GM19468 (cell line): ENCODE data around the gene DBT.
A peak's percentile ranks its signal among the peaks of the same experiment; 100 is the strongest.
"Not testable (repeated sequence)": the region's sequence is repeated elsewhere in the genome, so short reads cannot be mapped to it uniquely, and the experiment has no call there.

Experiments used
- ATAC-seq: cut with Tn5 transposase; IDR thresholded peaks from one replicate; pipeline ENCODE4 v1.9.1; 2021; ENCODE audit warnings: mild to moderate bottlenecking, moderate library complexity, moderate number of reproducible peaks; ENCODE audit not compliant: unreplicated experiment; ENCODE audit errors: extremely low read depth

DBT gene

GRCh38 chr1:100249537-100250257, at the start of gene DBT:
Gene DBT (minus strand): TSS chr1:100249834. CDS start chr1:100249820, 14 bp downstream.
- peak; percentile 100 for ATAC-seq

DNA sequence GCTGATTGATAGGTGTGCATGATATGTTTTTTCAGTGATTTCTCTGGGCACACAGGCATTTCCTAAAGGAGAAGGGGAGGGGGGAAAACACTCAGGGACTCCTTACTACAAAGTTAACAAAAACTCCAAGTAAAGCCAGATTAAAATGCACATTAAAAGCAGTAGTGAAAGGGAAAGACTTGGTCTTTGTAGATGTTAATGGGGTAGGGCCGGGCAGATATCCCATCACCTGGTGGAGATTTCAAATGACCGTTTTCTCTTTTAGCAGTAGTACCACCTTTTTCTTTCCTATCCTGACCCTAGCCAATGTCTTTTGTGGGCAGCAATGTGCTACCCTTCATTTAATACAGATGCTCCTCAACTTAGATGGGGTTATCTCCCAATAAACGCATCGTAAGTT, 48.9 kb upstream of the DBT start:
- no peak for ATAC-seq

GRCh38 chr1:100296997-100297396, 47.4 kb upstream of the DBT start:
- not testable (repeated sequence) for ATAC-seq

DNA sequence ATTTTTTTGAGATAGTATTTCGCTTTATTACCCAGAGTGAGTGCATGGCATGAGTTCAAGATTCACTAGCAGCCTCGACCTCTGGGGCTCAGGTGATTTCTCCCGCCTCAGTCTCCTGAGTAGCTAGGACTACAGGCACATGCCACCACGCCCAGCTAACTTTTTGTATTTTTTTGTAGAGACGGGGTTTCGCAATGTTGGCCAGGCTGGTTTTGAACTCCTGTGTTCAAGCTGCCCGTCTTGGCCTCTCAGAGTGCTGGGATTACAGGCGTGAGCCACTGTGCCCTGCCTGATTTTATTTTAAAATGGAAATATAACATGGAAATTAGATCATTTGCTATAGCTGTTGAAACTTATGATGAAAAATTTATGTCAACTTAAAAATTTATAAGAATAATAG, 46.5 kb upstream of the DBT start:
- no peak for ATAC-seq

DNA sequence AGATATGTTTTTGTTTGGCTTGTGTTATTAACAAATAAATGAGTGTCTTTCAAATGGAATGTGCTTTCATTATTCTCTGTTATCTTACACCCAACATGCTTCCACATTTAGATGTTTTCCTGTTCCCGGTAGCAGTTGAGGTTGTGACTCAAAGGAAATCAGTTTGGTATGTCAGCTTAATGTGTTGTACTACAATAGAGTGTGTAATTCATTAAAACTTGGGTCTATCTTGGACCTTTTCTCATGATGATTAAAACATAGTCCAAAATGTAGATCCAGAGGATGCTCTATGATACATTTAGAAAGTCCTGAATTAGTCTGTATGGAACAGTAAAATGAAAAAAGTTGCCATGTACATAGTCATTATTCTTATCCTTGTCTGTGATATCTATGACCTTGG, 43.1 kb upstream of the DBT start:
- ATAC-seq, result no peak

DNA sequence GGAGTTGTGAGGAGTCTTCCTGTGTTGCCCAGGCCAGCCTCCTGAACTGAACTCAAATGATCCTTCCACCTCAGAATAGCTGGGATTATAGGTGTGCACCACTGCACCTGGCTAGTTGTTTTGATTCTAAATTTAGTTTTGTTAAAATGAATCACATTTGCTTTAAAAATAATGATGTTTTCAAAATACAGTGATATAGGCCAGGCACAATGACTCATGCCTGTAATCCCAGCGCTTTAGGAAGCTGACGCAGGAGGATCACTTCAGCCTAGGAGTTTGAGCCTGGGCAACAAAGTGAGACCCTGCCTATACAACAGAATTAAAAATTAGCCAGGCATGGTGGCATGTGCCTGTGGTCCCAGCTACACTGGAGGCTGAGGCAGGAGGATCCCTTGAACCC, 40.7 kb upstream of the DBT start:
- ATAC-seq, result no peak

GRCh38 chr1:100287162-100287561, 37.5 kb upstream of the DBT start:
- no peak for ATAC-seq

DNA sequence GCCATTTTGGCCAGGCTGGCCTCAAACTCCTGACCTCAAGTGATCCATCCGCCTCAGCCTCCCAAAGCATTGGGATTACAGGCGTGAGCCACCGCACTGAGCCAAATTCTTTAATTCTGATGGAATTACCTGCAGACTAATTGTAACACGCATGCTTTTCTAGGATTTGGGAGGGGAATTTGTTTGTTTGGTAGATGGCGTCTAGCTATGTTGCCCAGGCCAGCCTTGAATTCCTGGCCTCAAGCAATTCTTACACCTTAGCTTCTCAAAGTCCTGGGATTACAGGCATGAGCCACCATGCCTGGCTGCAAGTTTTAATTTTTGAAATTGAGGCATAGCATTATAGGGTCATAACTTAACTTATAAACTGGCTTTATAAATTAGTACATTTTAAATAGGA, 35.0 kb upstream of the DBT start:
- ATAC-seq, result no peak

- no peak for ATAC-seq
Measured at GRCh38 chr1:100279954-100280682, 30.5 kb upstream of the DBT start.

DNA sequence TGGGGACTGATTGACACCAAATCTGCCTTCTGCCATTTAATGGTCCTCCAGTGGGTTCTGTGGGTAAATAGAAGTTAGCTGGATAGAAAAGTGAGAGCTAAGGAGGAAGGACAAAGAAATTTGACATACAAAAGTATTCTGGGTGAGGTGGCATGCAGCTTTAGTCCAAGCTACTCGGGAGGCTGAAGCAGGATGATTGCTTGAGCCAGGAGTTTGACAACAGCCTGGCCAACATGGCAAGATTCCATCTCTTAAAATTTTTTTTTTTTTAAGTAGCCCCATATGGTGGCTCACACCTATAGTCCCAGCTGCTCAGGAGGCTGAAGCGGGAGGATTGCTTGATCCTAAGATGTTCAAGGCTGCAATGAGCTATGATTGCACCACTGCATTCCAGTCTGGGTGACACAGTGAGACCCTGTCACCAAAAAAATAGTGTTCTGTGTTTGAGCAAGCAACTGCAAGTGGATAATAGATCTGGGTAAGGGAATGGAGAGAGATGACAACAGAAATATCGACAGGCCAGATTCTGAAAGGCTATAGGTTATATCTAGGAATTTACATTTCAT, 29.8 kb upstream of the DBT start:
- no peak for ATAC-seq

DNA sequence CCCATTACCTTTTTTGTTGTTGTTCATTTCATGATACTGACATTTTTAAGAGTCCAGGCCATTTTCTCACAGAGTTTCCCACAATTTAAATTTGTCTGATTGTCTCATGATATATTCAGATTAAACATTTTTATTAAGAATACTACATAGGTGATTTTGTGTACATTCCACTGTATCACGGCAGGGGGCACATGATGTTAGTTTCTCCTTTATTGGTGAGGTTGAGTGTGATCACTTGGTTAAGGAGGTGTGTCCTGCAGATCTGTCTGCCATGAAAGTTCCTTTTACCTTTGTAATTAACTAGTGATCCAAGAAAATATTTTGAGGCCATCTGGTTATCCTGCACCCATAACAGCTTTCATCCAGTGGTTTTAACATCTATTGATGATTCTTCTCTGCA, 28.2 kb upstream of the DBT start:
- no peak for ATAC-seq

GRCh38 chr1:100268202-100268601, 18.6 kb upstream of the DBT start:
- ATAC-seq, result no peak

- no peak for ATAC-seq
Measured at GRCh38 chr1:100267284-100267683, 17.6 kb upstream of the DBT start.

DNA sequence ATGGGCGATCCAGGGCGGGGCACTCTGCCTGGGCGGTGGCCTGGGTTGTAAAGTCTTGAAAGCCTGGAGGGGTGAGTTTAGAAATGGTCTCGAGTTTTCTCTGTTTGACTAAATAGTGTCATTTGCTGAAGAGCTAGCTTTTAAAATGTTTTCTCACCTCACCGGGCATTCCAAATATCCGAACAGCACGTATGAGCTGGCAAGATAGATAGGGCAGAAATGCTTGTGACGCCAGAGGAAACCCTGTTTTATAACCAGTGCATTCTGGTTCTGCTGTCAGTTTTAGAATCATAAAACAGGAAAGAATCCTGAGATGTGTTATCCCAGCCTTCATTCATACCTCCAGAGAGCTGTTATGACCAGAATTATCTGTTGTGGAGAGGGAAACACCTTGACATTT, 17.1 kb upstream of the DBT start:
- ATAC-seq, result no peak

DNA sequence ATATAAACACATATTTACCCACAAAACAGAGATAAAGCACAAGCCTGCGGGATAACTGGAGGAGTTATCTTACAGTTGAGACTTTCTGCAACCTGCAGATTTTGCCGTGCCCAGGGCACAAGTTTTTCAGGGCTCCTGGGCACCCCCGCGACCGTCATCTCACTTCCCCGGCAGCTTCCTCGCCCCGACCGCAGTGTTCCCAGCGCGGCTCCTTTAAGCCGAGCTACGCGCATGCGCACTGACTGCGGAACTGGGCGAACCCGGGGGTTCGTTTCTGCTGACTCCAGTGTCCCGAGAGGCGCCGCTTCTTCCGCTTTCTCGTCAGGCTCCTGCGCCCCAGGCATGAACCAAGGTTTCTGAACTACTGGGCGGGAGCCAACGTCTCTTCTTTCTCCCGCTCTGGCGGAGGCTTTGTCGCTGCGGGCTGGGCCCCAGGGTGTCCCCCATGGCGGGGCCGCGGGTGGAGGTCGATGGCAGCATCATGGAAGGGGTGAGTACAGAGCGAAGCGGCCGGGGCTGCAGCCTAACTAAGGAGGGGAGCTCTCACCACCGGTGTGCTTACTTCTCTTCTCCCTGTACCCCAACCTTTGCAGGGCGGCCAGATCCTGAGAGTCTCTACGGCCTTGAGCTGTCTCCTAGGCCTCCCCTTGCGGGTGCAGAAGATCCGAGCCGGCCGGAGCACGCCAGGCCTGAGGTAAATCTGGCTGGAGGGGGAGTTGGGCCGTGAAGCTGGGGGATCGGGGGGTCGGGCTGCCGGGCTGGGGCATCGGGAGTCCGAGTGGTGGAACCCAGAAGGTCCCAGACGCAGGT, 16.5 kb upstream of the DBT start, which contains the start of gene RTCA:
Gene RTCA (plus strand): TSS at position 286 of the 810 bp plus-strand sequence. CDS start 160 bp downstream, at position 446.
- ATAC-seq, result peak; percentile 99

- ATAC-seq, result no peak
Measured at GRCh38 chr1:100265562-100265930, 15.9 kb upstream of the DBT start.

DNA sequence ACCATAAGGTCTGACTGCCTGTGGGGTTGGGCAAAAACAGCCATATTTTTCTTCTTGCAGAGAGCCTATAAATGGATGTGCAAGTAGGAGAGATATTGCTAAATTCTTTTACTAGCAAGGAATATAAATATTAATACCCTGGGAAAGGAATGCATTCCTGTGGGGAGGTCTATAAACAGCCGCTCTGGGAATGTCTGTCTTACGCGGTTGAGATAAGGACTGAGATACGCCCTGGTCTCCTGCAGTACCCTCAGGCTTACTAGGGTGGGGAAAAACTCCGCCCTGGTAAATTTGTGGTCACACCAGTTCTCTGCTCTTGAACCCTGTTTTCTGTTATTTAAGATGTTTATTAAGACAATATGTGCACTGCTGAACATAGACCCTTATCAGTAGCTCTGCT, 14.4 kb upstream of the DBT start:
- not testable (repeated sequence) for ATAC-seq

DNA sequence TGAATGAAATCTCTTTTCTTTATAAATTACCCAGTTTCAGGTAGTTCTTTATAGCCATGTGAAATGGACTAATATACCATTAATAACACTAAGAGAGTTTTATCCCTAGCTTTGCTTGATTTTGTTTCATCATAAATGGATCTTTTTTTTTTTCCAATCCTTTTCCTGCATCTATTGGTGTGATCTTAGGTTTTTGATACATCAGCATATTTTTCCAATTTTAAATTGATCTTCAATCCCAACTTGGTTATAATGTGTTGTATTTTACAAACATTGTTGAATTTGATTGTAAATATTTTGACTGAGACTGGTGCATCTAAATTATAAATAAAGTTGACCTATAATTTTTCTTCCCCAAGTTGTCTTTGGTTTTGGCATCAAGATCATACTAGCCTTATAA, 12.1 kb upstream of the DBT start:
- no peak for ATAC-seq

DNA sequence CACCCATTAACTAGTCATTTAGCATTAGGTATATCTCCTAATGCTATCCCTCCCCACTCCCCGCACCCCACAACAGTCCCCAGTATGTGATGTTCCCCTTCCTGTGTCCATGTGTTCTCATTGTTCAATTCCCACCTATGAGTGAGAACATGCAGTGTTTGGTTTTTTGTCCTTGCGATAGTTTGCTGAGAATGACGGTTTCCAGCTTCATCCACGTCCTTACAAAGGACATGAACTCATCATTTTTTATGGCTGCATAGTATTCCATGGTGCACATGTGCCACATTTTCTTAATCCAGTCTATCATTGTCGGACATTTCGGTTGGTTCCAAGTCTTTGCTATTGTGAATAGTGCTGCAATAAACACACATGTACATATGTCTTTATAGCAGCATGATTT, 8.8 kb upstream of the DBT start:
- ATAC-seq, result not testable (repeated sequence)

GRCh38 chr1:100256273-100256672, 6.6 kb upstream of the DBT start:
- ATAC-seq, result not testable (repeated sequence)

- ATAC-seq, result no peak
Measured at GRCh38 chr1:100253552-100253951, 3.9 kb upstream of the DBT start.
